Colonic mucosa (tissue), 4 donors: ENCODE data around the gene PABPN1. TPM values are rescaled to one million over a fixed set of nuclear protein-coding genes. Genes with fewer than 3 reads are reported as not detected.

Source experiments
- DNase-seq: peaks from one replicate; pipeline ENCODE4 v3.0.0-alpha.2; 2020
- H3K27ac ChIP-seq: fragments of 200-600 bp; one replicate; pipeline ENCODE4 v1.8.0; 2021
- H3K27me3 ChIP-seq: fragments of 200-600 bp; one replicate; pipeline ENCODE4 v1.8.0; 2021
- H3K36me3 ChIP-seq: fragments of 200-600 bp; one replicate; pipeline ENCODE4 v1.8.0; 2021
- H3K4me1 ChIP-seq: fragments of 200-600 bp; one replicate; pipeline ENCODE4 v1.8.0; 2021; ENCODE audit warnings: mild to moderate bottlenecking
- H3K4me3 ChIP-seq: fragments of 200-600 bp; one replicate; pipeline ENCODE4 v1.8.0; 2021
- H3K9ac ChIP-seq, 2 donors: one replicate each; pipeline ENCODE4 v1.7.0; 2013; ENCODE audit warnings: control low read depth in 2 of 2, low read depth in 2 of 2, low read length in 2 of 2
- H3K9me3 ChIP-seq: fragments of 200-600 bp; one replicate; pipeline ENCODE4 v1.8.0; 2021
- CTCF ChIP-seq: fragments of 200-600 bp; IDR thresholded peaks from one replicate; pipeline ENCODE4 v1.8.0; 2022; ENCODE audit warnings: antibody characterized with exemption, mild to moderate bottlenecking
- intact Hi-C: fragments of 100-400 bp; cut with DNase I; formaldehyde crosslinking; loops from one replicate; pipeline ENCODE4 v1.14.1; 2022
- total RNA-seq, 2 donors: library from RNA; stranded (reverse); fragmentation: NEBNext Ultra II Directional in 1 of 2; extraction: Animal tissue kit (Norgen Biotek cat#: 25700) in 1 of 2; gene quantifications; one replicate each; pipeline ENCODE4 v1.2.1, GENCODE V29; 2021
- donor health status: healthy.
- donor health status: DM: no; HTN: no; CAD: no.
- donor health status: DM: no; HTN: no; CAD: no.

PABPN1 gene
- total RNA-seq, 2 donors from 2014 or later: 122 to 197 TPM

DNA sequence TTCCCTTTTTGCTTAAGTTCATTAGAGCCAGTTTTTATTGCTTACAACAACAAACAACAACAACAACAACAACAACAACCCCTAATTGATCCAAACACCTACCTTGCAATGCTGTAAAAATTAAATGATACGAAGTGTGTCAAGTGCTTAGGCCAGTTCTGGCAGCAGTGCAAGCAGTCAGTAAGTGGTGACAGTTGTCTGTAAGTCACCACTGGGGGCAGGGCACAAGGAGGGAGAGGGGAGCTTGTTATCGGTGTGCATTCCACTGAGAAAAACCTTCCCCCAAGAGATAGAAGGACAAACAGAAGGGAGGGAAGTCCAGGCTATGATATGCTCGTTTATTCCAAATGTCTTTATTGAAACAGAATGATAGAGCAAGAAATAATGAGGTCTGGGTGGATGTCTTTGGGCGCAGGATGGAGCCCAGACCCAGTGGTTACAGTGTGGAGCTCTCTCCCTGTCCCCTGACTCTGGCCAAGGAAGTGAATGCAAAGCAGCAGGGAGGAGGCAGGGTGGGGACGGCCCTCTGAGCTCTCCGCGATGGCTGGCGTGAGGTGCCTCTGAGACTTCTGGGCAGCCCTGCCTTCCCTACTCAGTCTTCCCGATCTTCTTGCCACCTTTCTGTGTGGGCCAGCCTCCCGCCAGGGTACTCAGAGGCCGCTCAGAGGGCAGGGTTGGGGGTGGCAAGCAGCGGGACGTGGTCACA, 24.9 kb downstream of the PABPN1 start:
- no peaks in the 10 kb centered on the region for H3K4me1 ChIP-seq
- H3K36me3 ChIP-seq: no peaks in the 10 kb centered on the region
- H3K4me3 ChIP-seq: no peak overlapping the region
- no peaks in the 10 kb centered on the region for H3K9me3 ChIP-seq
- no peak for TF ChIP-seq CTCF
- intact Hi-C loops: no loop called here
- peaks cover 3% of the 10 kb centered on the region for H3K27me3 ChIP-seq
- no peak for DNase-seq
- H3K9ac ChIP-seq: no peak overlapping the region
- H3K27ac ChIP-seq: no peak overlapping the region

DNA sequence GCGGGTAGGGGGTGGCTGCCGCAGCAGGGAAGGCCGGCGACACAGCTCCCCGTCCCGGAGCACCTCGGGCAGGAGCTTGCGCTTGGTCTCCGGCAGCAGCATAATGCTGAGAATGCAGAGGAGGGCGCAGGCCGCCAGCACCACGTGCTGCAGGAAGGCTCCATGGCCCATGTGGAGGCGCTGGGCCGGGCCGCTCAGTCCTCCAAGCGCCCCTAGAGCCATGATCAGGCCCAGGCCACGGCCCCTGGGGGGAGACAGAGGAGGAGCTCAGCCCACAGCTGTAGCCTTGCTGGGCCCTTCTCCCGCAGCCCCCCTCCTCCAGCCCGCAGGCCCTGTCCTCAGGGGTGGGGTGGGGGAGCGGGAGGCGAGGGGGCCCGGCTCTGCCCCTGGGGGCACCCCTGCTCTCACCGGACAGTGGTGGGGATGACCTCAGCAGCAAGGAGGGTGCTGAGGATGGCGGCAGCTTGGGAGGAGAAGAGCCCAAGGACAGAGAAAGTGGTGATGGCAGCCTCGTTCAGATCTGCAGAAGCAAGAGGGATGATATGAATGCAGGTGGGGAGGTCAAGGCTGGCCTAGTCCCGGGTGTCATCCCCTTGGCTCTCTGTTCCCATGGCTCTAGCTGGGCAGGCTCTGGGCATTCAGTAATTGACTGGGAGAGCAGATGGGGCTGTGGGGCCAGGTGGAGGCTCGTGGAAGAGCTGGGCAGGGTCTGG, 25.6 kb downstream of the PABPN1 start:
- Histone ChIP-seq H3K27me3 (peaks cover 10% of the 10 kb centered on the region), H3K9me3 (no peaks in the 10 kb centered on the region), H3K4me1 (peaks cover 4% of the 10 kb centered on the region), H3K4me3 (no peak overlapping the region), H3K9ac (no peak overlapping the region), H3K36me3 (no peaks in the 10 kb centered on the region), H3K27ac (no peak overlapping the region)
- DNase-seq: no peak
- TF ChIP-seq CTCF: no peak
- intact Hi-C loops: no loop called here

DNA sequence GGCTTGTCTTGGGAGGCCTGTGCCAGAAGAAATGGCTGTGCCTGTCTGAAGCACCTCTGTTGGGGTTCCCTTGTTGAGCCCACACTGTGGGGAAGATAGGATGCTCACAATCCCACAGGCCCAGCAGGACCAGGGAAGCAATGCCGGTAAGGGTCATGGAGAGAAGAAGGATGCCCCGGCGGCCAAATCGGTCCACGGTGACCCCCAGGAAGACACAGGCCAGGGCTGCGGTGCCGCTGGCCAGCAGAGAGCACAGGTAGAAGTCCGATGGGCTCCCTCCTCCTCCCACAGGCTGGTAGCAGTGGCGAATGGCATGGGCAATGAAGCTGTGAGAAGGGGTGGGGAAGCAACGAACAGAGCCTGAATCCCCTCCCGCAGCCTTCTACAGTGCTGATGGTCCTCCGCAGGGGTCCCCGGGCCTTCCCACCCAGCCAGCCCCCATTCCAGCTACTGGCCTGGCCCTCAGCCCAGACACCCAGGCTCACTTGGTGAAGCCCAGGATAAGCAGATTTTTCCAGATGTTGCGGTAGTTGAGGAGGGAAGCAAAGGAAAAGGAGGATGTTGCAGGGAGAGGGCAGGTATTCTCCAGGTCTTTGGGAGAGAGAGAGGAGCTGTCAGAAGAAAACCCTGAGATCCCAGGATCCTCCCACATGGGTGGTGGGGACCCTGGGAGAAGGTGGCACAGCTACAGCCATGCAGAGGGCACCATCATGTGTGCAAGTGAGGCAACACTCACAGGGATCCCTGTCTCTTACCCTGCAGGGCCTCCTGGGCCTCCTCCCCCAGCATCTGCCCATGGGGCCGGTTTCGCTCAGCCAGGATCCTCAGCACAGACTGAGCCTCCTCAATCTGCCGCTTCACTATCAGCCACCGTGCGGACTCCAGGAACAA, 26.4 kb downstream of the PABPN1 start:
- no peak overlapping the region for H3K27ac ChIP-seq
- no peak overlapping the region for H3K4me3 ChIP-seq
- no peak for TF ChIP-seq CTCF
- peaks cover 7% of the 10 kb centered on the region for H3K4me1 ChIP-seq
- no peaks in the 10 kb centered on the region for H3K9me3 ChIP-seq
- DNase-seq: no peak
- no peaks in the 10 kb centered on the region for H3K36me3 ChIP-seq
- peaks cover 18% of the 10 kb centered on the region for H3K27me3 ChIP-seq
- no peak overlapping the region for H3K9ac ChIP-seq
- intact Hi-C loops: no loop called here

- Histone ChIP-seq H3K27ac (no peak overlapping the region), H3K27me3 (peaks cover 25% of the 10 kb centered on the region), H3K36me3 (no peaks in the 10 kb centered on the region), H3K4me3 (no peak overlapping the region), H3K9ac (no peak overlapping the region), H3K4me1 (peaks cover 7% of the 10 kb centered on the region), H3K9me3 (no peaks in the 10 kb centered on the region)
- TF ChIP-seq CTCF: no peak
- no peak for DNase-seq
- intact Hi-C loops: no loop called here
These were observed 27.0 kb downstream of the PABPN1 start for GRCh38 chr14:23348297-23348655.

DNA sequence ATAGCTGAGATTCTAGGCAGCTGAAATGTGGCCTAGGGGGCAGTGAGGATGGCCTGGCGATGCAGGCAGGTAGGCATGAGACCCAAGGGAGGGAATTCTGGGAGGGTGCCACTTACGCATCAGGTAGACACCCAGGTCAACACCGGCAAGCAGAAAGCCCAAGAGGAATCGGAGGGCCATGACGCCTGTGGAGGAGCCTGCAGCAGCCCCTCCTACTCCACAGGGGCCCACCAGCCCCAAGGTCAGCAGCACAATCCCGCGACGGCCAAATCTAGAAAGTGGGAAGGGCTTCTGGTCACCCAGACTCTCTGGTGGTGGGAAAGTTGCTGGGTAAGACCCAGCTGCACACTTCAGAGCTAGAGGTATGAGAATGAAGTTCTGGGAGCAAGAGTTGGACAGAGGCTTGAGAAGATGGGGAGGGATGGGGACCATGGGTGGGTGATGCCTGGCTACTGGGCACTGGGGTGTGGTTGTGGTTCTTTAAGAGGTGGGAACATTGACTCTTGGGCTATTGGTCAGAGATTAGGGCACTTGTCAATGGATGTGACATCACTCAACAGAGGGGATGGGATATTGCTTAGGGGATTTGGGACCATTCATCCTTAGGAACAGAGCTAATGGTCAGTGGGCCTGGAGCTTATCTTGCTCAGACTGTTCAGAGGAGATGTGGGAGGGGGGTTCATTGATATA, 28.0 kb downstream of the PABPN1 start:
- Histone ChIP-seq H3K4me1 (peaks cover 7% of the 10 kb centered on the region), H3K36me3 (no peaks in the 10 kb centered on the region), H3K9ac (no peak overlapping the region), H3K27ac (no peak overlapping the region), H3K9me3 (no peaks in the 10 kb centered on the region), H3K4me3 (no peak overlapping the region), H3K27me3 (peaks cover 28% of the 10 kb centered on the region)
- DNase-seq: no peak
- TF ChIP-seq CTCF: no peak
- intact Hi-C loops: no loop called here
